Measurements from ENCODE around the gene ZNF836.
A peak's percentile ranks its signal among the peaks of the same experiment; 100 is the strongest.

ZNF836 gene

DNA sequence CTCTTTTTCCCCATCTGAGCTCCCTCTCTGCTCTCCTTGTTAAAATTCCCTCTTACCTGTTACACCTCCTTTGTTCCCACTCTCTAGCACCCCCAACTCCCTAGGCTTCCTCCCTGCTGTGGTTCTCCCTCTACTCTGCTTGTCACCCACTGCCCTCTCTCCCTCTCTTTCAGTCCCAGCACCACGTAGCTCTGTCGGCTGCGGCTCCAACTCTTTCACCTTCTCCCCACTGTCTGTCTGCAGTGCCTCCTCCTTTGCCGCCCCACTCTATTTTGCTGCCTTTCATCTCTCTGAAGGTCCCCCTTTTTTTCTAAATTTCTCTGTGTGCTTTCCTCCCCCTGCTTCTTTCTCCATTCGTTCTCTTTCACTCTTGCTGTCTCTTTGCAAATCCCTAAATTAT, 1.1 kb downstream of the ZNF836 start:
- peak overlapping the region; percentile 75 for H3K4me3 ChIP-seq (ENCODE audit: low read depth, low read length)
- TF ChIP-seq, protein P1, sequence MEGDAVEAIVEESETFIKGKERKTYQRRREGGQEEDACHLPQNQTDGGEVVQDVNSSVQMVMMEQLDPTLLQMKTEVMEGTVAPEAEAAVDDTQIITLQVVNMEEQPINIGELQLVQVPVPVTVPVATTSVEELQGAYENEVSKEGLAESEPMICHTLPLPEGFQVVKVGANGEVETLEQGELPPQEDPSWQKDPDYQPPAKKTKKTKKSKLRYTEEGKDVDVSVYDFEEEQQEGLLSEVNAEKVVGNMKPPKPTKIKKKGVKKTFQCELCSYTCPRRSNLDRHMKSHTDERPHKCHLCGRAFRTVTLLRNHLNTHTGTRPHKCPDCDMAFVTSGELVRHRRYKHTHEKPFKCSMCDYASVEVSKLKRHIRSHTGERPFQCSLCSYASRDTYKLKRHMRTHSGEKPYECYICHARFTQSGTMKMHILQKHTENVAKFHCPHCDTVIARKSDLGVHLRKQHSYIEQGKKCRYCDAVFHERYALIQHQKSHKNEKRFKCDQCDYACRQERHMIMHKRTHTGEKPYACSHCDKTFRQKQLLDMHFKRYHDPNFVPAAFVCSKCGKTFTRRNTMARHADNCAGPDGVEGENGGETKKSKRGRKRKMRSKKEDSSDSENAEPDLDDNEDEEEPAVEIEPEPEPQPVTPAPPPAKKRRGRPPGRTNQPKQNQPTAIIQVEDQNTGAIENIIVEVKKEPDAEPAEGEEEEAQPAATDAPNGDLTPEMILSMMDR (IDR thresholded peaks at IDR 0.05; ENCODE audit: control insufficient read depth, extremely low read depth, insufficient read depth), result no peak
- DNase-seq (ENCODE audit: low read depth), result no peak

DNA sequence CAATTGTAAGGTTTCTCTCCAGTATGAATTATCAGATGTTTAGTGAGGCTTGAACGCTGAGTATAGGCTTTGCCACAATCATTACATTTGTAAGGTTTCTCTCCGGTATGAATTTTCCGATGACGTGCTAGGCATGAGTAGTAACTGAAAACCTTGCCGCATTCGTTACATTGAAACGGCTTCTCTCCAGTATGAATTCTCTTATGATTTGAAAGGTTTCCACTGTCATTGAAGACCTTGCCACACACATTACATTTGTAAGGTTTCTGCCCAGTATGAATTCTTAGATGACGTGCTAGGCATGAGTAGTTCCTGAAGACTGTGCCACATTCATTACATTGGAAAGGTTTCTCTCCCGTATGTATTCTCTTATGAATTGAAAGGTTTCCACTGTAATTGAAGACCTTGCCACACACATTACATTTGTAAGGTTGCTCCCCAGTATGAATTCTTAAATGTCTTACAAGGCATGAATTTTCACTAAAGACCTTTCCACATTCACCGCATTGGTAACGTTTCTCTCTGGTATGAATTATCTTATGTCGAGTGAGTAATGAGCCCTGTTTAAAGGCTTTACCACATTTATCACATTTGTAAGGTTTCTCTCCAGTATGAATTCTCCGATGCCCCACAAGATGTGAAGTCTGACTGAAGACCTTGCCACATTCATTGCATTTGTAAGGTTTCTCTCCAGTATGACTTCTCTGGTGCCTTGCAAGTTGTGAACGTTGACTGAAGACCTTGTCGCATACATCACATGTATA, 15.6 kb downstream of the ZNF836 start:
- no peak overlapping the region for H3K4me3 ChIP-seq (ENCODE audit: low read depth, low read length)
- TF ChIP-seq, protein P1 (IDR thresholded peaks at IDR 0.05; ENCODE audit: control insufficient read depth, extremely low read depth, insufficient read depth), result no peak
- DNase-seq (ENCODE audit: low read depth), result no peak

GRCh38 chr19:52148256-52148655, 23.2 kb downstream of the ZNF836 start:
- TF ChIP-seq, protein P1 (IDR thresholded peaks at IDR 0.05; ENCODE audit: control insufficient read depth, extremely low read depth, insufficient read depth), result no peak
- H3K4me3 ChIP-seq (ENCODE audit: low read depth, low read length), result no peak overlapping the region

GRCh38 chr19:52142001-52142595, 29.3 kb downstream of the ZNF836 start:
- DNase-seq (ENCODE audit: low read depth), result no peak
- TF ChIP-seq, protein P1 (IDR thresholded peaks at IDR 0.05; ENCODE audit: control insufficient read depth, extremely low read depth, insufficient read depth), result no peak
- H3K4me3 ChIP-seq (ENCODE audit: low read depth, low read length), result no peak overlapping the region

More at GRCh38 chr19:52148256-52148655, 23.2 kb downstream of the ZNF836 start:
- no peak for DNase-seq (ENCODE audit: low read depth)

- H3K4me3 ChIP-seq (ENCODE audit: low read depth, low read length), result no peak overlapping the region
- DNase-seq (ENCODE audit: low read depth), result no peak
- TF ChIP-seq, protein P1 (IDR thresholded peaks at IDR 0.05; ENCODE audit: control insufficient read depth, extremely low read depth, insufficient read depth), result no peak
These were observed 30.2 kb downstream of the ZNF836 start for GRCh38 chr19:52141203-52141602.

DNA sequence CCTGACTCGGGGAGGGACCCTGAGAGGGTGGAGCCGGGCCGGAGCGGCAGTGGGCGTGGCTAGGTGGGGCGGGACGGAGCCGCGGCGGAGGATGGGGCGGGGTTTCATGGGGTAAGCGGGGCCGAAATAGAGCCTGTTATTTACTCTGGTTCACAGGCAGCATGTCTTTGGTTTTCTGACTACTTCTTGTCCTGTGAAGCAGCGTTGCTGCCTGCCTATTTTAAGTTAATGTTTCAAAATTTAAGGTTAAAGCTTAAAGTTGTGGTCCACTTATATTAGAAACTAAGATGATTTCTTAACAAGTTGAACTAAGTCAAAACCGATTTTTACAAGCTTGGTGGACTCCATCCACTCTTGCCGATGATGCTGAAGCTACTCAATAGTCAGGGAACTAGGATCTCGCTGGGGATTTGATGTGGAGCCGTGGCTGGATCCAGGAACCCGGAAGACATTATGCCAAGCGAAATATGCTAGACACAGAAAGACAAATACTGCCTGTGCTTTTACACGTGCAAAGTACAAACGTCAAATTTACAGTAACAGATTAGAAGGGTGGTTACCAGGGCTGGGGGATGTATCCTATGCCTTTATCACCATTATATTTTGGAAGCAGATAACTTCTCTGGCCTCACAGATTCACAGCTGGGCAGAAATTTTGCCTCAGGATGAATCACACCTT, 31.2 kb downstream of the ZNF836 start:
- peak overlapping the region; percentile 72 for H3K4me3 ChIP-seq (ENCODE audit: low read depth, low read length)
- DNase-seq (ENCODE audit: low read depth), result no peak
- TF ChIP-seq, protein P1 (IDR thresholded peaks at IDR 0.05; ENCODE audit: control insufficient read depth, extremely low read depth, insufficient read depth), result no peak
